Measurements from ENCODE around the gene CASZ1.

The CASZ1 gene

GRCh38 chr1:10793129-10793651 is 3.3 kb downstream of the CASZ1 start:
- DNase-seq (ENCODE audit: low read depth), result no peak

- DNase-seq (ENCODE audit: low read depth), result no peak
These were observed 5.1 kb downstream of the CASZ1 start for GRCh38 chr1:10791105-10791951.

GRCh38 chr1:10789803-10790702 is 6.4 kb downstream of the CASZ1 start:
- DNase-seq (ENCODE audit: low read depth), result no peak

- no peak for DNase-seq (ENCODE audit: low read depth)
These were observed 7.2 kb downstream of the CASZ1 start for GRCh38 chr1:10789047-10789791.

GRCh38 chr1:10788592-10789006 is 7.8 kb downstream of the CASZ1 start:
- DNase-seq (ENCODE audit: low read depth), result no peak

- DNase-seq (ENCODE audit: low read depth), result no peak
These were observed 9.2 kb downstream of the CASZ1 start for GRCh38 chr1:10787286-10787685.

- DNase-seq (ENCODE audit: low read depth), result no peak
These were observed 10.5 kb downstream of the CASZ1 start for GRCh38 chr1:10785728-10786638.

GRCh38 chr1:10784998-10785727 is 11.3 kb downstream of the CASZ1 start:
- no peak for DNase-seq (ENCODE audit: low read depth)

- DNase-seq (ENCODE audit: low read depth), result no peak
These were observed 13.8 kb downstream of the CASZ1 start for GRCh38 chr1:10782491-10783244.

- DNase-seq (ENCODE audit: low read depth), result no peak
These were observed 15.3 kb downstream of the CASZ1 start for GRCh38 chr1:10781137-10781536.

GRCh38 chr1:10779841-10780240 is 16.6 kb downstream of the CASZ1 start:
- DNase-seq (ENCODE audit: low read depth), result no peak

GRCh38 chr1:10779201-10779600 is 17.2 kb downstream of the CASZ1 start:
- no peak for DNase-seq (ENCODE audit: low read depth)

GRCh38 chr1:10778640-10779039 is 17.8 kb downstream of the CASZ1 start:
- DNase-seq (ENCODE audit: low read depth), result no peak

GRCh38 chr1:10777749-10778574 is 18.5 kb downstream of the CASZ1 start:
- no peak for DNase-seq (ENCODE audit: low read depth)

GRCh38 chr1:10776190-10776905 is 20.1 kb downstream of the CASZ1 start:
- DNase-seq (ENCODE audit: low read depth), result no peak

- DNase-seq (ENCODE audit: low read depth), result no peak
These were observed 20.7 kb downstream of the CASZ1 start for GRCh38 chr1:10775763-10776162.

- DNase-seq (ENCODE audit: low read depth), result no peak
These were observed 21.7 kb downstream of the CASZ1 start for GRCh38 chr1:10774615-10775310.
